UCSD-AML1 (cell line): Measurements from ENCODE around the gene EVPL.
A peak's percentile ranks its signal among the peaks of the same experiment; 100 is the strongest.
"Not testable (repeated sequence)": the region's sequence is repeated elsewhere in the genome, so short reads cannot be mapped to it uniquely, and the experiment has no call there.

Experiments used
- DNase-seq: peaks from one replicate; lab custom pipeline; 2025; ENCODE audit not compliant: unreplicated experiment; lab: John Stamatoyannopoulos, UW

EVPL gene

GRCh38 chr17:76027159-76027839 is at the start of gene EVPL:
Gene EVPL, minus strand, starts transcription at chr17:76027306. Its CDS starts 108 bp downstream, at chr17:76027198.
- DNase-seq, result no peak

DNA sequence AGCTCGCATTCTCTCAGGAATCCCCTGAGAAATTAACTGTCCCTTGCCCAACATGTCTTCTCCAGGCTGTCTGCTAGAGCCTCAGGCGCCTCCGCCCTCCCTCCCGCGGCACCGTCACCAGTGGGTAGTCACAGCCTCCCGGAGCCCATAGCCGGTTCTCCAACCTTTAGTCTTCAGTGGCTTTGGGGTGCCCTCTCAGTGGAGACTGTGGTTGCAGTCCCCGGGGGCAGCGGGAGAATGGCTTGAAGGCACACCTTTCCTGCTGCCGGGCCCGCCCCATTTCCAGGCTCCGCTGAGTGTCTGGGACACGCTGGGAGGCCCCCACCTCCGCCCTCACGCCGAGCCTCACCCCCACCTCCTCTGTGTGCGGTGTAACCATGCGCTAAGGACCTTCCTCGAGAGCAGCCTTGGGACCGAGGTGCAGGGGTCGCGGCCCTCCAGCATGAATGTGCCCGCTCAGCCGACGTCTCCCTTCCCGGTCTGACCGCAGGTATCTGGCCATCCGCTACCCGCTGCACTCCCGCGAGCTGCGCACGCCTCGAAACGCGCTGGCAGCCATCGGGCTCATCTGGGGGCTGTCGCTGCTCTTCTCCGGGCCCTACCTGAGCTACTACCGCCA is 49.1 kb upstream of the EVPL start:
- DNase-seq, result no peak

- no peak for DNase-seq
Observed at GRCh38 chr17:76075364-76076145, 48.4 kb upstream of the EVPL start.

DNA sequence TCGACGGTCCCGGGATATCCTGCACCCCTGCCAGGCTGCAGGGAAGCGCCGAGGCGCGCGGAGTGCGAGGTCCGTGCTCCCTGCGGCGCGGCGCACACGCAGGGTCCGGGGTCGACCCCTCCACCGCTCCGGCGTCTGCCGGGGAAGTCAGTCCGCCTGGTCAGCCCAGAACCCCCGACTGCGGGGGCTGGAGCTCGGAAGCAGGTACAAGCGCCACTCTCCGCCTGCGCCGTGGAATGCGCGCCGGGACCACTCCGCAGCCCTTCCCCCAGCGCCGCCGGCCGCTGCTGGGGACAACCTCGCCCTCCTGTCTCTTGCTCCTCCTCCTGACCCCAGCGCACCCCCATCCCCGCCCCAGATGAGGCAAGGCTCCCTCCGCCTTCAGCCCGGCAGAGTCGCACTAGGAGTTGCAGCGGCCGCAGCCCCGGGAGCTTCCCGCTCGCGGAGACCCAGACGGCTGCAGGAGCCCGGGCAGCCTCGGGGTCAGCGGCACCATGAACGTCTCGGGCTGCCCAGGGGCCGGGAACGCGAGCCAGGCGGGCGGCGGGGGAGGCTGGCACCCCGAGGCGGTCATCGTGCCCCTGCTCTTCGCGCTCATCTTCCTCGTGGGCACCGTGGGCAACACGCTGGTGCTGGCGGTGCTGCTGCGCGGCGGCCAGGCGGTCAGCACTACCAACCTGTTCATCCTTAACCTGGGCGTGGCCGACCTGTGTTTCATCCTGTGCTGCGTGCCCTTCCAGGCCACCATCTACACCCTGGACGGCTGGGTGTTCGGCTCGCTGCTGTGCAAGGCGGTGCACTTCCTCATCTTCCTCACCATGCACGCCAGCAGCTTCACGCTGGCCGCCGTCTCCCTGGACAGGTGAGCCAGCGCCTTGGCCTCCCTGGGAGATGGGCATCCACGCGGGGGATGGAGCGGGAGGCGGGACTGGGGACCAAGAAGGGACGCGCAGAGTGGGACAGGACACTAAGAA is 47.6 kb upstream of the EVPL start, which contains the start of gene GALR2:
Gene GALR2, plus strand, starts transcription at position 392 of the 974 bp plus-strand sequence. Its CDS starts 103 bp downstream, at position 495.
- DNase-seq, result no peak

DNA sequence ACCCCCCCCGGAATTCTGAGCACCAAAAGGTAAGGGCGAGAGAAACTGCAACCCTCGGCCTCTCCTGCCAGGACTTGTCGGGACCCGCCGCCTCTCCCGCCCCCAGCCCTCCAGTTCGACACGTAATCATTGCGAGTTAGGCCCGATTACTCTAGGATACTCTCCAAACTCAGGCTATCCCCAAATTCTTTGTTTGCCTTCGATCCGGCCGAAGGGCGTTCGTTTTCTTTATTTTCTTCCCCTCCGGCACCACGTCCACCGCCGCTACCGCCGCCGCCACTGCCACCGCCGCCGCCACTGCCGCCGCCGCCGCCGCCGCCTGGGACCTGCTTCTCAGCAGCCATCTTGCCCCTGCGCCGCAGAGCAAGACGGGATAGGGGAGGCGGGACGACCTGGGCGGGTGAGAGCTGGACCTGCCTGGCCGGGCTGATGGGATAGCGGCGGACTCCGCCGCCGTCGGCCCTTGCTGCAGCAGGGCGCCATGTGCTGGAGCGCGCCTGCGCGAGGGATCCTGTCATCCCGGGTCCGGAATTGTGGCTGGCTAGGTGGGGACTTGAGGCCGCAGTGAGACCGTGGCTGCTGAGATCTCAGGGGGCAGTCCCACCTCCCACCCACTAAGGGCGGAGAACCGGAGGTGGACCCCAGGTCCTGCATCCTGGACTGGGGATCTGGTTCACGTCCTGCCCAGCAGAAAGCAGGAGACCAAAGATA is 45.2 kb upstream of the EVPL start, which contains the start of gene SRP68:
Gene SRP68, minus strand, starts transcription at position 370 of the 711 bp plus-strand sequence. Its CDS starts 26 bp downstream, at position 344.
- peak; percentile 92 for DNase-seq

GRCh38 chr17:76071531-76072147 is 44.5 kb upstream of the EVPL start:
- DNase-seq, result no peak

GRCh38 chr17:76065775-76066174 is 38.7 kb upstream of the EVPL start:
- DNase-seq, result no peak

GRCh38 chr17:76063875-76064546 is 36.9 kb upstream of the EVPL start:
- DNase-seq, result no peak

DNA sequence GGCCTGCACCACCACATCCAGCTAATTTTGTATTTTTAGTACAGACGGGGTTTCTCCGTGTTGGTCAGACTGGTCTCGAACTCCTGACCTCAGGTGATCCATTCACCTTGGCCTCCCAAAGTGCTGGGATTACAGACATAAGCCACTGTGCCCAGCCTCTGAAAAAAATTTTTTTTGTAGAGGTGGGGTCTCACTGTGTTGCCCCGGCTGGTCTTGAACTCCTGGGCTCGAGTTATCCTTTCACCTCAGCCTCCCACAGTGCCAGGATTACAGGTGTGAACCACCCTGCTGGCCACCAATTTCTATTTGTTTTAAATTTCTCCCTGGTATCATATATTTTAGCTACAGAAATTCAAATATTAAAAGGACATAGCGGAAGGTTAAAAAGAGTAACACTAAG is 31.2 kb upstream of the EVPL start:
- not testable (repeated sequence) for DNase-seq

DNA sequence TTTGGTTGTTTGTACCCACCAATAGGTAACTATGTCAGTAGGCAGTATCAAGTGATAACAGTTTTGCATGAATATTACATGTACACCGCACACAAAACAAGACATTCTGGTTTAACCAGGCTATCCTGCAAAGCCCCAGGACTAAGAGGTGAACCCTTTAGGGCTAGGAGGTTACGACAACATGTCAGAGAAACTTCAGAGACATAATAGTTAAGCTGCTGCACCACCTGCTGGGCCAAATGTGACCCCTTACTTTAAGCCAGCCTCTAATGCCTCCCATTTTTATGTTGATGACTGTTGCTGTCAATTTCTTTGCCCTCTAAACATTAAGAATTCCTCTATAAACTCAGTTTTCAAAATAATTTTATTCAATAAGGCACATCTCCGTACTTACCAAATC is 29.8 kb upstream of the EVPL start:
- no peak for DNase-seq

GRCh38 chr17:76054112-76054476 is 27.0 kb upstream of the EVPL start:
- DNase-seq, result no peak

DNA sequence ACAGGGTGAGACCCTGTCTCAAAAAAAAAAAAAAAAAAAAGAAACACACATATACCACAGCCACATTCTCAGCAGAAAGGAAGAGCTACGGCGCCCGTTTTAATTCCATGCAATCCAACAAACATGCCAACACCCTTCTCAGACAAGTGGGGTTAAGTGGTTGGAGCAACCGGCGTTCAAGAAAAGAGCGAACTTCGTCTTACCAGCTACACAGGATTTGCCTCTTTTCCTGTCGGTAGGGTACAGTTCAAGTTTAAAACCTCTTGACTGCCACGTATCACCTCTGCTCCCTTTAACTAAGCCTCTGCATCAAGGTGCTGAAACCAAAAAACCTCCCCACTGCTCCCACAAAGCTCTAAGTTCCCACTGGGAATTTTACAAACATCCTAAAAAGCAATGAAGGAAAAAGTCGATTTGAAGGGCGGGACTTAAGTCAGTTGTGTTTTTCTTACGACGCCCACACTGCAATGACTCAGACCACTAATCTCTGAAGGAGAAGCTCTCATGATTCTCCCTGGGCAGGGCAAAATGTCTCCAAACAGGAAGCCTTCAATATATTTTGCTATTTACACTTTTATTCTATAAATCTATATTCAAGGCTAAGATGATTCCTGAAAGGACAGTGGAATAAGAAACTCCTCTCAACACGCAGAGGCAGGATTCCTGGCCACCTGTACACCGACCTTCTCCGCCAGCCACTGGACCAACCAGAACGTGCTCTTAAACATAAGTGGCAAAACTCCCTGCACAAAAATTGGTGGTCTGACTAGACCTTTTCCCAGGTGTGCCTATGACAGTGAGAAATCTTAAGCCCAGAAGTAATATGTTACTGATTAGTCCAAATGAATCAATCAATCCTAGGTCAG is 26.4 kb upstream of the EVPL start:
- no peak for DNase-seq

GRCh38 chr17:76051561-76051960 is 24.5 kb upstream of the EVPL start:
- DNase-seq, result no peak

DNA sequence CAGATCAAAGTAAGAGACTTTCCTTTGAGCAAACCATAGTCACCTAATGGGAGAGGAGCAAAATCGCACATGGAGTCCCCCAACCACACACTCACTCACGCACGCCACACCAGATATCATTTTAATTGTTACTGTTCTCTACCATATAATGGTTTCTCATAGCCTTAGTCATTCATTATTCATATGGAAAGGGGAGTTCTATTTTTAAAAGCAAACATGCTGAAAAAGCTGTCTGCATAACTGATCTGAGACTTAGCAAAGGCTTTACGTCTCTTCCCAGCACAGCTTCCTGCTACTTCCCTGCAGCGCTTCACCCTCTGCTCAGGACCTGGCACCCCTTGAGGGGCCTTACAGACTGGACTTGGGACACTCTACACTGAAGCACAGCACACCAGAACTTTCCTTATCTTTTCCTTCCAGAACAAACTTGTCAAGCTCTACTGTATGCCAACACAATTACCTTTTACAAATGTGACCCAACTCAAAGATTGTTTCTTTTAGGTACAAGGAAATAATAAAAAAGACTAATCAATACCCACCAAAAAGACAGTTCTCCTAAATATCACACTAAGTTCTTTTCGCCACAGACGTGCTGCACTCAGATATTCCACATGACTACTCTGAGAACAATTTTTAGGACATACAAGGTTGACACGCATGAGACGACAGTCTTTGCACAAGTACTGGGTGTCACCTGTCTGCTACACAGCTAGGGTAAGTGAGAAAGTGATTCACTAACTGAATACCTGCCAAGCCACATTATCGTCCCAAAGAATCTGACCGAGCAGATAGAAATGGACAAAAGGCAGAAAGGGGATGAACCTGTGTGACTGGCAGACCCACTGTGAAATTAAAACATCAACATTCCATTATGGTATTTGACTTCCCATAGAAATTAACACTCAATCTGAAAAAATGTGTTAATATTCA is 23.7 kb upstream of the EVPL start:
- DNase-seq, result no peak

- no peak for DNase-seq
Observed at GRCh38 chr17:76049836-76050537, 22.9 kb upstream of the EVPL start.

- DNase-seq, result no peak
Observed at GRCh38 chr17:76049239-76049638, 22.1 kb upstream of the EVPL start.
